HG03469 (cell line): ENCODE data around the gene NCS1.
A peak's percentile ranks its signal among the peaks of the same experiment; 100 is the strongest.
"Not testable (repeated sequence)": the region's sequence is repeated elsewhere in the genome, so short reads cannot be mapped to it uniquely, and the experiment has no call there.

Experiments used
- ATAC-seq: cut with Tn5 transposase; IDR thresholded peaks from one replicate; pipeline ENCODE4 v1.9.1; 2021; ENCODE audit warnings: mild to moderate bottlenecking, moderate library complexity, moderate number of reproducible peaks; ENCODE audit not compliant: unreplicated experiment

The NCS1 gene

DNA sequence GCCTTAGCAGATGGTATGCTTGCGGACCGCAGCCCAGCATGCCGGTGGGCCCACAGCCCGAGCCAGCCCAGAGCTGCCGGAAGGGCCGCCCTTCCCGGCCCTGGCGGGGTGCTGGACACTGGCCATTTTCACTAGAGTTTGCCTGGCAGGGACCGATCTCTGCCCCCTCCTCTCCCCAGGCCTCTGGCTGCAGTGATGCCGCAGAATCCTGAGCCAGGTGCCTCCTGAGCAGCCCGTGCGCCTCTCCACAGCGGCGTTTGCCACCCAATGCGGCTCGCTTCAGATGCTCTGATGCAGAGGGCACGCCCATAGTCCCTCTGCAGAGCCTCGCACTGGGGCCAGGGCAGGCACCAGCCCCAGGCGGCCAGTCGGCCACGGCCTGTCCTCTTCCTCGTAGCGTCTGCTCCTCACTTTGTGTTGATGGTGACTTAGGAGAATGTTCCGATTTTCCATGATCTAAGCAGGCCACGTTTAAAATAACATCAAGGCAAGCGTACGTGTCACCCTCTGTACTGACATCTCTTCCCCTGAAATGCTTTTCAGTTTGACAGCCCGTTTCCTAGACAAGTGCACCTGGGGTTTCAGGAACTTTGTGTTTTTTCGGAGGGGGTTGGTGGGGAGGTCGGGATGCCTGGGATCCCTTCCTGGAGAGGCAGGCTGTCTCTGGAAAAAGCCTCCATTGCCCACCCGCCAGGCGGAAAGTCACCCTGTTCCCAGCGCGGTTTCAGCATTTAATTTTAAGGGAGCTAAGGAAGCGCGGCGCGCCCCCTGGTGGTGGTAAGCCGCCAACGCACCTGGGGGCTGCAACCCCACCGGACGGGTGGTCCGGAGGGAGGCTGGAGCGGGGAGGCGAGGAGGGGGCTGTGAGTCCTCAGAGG, 63.6 kb downstream of the NCS1 start:
- ATAC-seq = no peak

DNA sequence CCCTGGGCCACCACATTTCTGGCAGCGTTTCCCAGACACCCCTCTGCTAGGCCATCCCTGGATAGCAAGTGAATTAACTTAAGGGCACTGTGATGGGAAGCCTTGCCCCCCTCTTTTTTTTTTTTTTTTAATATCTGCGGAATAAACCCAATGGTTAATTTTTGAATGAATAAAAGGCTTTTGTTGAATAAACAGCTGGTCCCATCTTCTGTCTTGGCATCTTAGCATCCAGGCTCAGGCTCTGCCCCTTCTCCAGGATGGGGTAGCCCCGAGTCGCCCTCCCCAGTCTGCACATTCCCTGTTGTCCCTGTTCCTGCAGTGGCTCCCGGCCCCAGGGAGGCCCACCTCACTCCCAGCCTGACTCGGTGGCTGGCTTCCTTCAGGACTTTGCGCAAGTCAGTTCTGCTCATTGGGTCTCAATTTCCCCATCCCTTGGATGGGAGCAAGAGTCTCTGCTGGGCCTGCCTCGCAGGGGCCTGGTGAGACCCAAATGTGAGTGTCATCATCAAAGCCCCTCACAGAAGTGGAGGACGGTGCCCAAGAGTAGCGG, 64.3 kb downstream of the NCS1 start:
- no peak for ATAC-seq

DNA sequence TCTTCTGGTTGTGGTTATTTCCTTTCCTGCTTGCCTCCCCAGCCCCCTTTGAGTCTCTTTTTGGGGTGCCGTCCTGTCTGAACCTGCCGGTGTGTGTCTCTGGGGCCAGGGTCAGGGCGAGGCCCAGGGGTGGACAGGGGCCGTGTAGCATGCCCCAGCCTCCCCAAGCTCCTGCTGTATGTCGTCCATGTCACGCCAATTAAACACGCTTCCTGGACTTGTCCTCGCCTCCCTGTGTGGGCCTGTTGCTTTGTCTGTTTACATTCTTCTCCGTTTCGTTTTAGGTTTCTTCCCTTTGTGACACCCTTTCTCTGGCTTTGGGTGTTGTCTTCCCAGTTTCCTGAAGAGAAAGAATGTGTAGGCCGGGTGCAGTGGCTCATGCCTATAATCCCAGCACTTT, 64.9 kb downstream of the NCS1 start:
- ATAC-seq = no peak

DNA sequence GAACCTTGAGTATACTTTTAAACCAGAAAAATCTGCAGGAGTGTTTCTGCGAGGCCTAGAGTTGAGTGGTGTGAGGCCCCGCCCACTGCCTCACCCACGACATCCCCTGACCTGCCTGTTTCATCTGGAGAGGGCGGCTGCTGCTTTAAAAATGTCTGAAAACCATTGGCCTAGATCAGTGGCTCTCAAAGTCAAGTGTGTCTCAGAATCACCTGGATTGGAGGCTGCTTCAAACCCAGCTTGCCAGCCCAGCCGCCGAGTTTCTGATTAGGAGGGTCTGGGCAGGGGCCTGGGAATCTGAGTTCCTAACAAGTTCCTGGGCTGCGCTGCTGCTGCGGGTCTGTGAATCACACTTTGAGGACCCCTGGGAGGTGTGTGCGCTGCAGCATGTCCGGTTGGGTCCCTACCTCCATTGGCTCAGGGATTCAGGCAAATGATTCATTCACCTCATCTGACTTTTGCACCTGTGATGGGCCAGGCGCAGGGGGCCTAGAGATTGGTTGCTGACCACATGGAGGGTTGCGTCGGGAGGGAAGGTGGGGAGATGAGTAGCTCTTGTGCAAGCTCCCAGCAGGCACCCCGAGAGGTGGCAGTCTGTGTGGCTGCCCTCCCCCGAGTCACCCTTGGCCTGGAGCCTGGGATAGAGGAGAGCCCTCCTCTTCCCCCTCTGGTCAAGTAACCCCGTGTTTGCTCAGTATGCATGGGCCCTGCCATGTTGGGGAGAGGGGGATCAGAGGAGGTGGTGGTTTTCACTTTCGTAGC, 65.7 kb downstream of the NCS1 start:
- no peak for ATAC-seq

DNA sequence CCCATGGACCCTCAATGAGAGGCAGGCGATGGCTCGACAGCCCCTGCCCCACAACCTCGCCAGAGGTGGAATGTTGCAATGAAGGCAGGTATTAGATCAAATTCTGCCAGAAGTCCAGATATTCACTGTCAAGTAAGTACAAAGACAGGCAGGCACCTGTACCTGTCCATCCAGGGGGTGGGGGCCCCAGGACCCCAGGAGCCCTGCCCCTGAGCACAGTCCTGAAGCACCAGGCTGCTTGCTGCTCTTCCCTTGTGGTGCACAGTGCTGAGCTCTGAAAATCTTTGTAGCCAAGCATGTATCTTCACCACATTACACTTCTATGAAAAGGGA, 67.1 kb downstream of the NCS1 start:
- no peak for ATAC-seq

DNA sequence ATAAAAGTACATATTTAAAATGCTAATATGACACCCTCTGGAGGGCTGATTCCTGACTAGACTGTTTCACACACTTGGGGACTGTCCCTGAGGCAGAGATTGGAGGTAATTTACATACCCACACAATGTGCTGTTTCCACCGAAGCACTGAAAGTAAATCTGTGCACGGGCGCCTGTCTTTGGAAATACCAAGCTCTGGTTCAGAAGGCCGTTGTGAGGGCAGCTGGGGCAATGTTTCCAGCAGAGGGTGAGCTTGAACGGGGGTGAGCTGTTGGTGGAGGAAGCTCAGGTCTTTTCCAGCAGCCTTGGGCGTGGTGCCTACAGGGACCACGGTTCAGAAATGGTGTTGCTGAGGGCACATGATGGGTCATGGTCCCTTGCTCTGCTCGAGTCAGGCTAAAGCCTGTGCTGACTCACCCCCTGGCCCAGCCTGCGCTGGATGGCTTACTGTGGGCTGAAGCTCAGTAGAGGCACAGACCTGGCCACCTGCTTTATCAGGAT, 67.6 kb downstream of the NCS1 start:
- ATAC-seq = peak; percentile 45

DNA sequence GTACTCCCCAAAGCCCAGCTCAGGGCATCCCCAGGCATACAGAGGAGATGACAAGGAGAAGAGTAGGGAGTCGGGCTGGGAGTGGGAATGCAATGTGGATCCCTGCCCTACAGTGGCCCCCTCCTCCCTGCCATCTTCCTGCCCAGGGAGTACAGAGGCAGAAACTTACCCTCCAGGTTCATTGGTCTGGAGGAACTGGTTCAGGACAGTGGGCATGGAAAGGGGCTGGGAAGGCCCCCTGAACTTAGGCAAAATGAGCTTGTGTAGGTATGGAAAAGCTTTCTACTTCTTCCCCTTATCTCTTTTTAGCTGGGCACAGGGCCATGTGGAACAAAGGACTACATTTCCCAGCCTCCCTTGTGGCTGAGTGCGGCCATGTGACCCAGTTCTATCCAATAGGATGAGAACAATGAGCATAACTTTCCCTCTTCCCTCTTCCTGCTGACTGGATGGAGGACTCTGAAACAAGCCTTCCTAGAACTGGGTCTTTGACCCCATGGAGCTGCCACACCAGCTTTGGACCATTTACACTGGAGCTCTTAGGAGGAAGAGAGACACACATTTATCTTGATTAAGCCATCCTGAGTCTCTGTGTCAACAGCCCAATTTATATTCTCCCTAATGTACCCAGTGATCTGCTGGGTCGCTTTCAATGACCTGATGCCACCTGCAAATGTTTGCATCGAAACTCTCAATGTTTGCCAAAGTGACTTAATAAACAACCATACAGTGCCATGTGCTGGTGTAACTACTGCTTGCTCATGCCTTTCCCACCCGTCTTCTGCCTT, 68.4 kb downstream of the NCS1 start:
- no peak for ATAC-seq

DNA sequence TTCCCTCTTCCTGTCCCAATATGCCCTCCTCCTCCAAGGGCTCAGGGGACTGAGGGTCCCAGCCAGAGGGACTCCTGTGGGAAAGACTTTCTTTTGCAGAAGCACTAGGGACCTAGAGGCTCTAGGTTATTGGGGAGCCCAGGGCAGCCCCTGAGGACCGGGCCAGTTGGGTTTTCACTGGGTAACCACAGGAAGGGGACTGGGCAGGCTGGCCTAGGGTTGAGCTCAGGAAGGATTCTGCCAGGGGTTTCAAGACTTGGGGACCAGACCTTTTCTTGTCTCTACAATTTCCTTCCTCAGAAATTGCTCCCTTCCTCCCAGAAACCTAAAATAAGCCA, 69.0 kb downstream of the NCS1 start:
- ATAC-seq = no peak

DNA sequence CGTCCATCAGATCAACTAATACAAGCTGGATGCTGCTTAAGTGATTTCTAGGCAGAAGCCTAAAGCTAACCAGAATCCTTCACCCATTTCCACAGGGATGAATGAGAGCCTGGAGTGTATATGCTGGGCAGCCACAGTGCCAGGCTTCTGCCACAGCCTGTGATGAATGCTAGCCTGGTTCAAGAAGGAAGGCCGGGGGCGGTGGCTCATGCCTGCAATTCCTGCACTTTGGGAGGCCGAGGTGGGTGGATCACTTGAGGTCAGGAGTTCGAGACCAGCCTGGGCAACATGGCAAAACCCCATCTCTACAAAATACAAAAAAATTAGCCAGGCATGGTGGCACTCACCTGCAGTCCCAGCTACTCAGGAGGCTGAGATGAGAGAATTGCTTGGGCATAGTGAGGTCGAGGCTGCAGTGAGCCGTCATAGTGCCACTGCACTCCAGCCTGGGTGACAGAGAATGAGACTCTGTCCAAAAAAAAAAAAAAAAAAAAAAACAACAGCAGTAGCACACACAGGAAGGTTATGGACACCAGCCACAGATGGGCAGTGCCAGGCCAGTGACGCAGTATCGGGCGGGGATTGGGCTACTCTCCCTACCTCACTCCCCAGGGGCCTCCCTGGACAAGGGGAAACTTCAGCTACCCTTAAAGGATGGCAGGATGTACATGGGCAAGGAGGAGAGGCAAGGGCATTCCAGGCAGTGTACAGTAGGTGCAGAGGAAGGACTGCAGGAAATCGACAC, 70.2 kb downstream of the NCS1 start:
- no peak for ATAC-seq

DNA sequence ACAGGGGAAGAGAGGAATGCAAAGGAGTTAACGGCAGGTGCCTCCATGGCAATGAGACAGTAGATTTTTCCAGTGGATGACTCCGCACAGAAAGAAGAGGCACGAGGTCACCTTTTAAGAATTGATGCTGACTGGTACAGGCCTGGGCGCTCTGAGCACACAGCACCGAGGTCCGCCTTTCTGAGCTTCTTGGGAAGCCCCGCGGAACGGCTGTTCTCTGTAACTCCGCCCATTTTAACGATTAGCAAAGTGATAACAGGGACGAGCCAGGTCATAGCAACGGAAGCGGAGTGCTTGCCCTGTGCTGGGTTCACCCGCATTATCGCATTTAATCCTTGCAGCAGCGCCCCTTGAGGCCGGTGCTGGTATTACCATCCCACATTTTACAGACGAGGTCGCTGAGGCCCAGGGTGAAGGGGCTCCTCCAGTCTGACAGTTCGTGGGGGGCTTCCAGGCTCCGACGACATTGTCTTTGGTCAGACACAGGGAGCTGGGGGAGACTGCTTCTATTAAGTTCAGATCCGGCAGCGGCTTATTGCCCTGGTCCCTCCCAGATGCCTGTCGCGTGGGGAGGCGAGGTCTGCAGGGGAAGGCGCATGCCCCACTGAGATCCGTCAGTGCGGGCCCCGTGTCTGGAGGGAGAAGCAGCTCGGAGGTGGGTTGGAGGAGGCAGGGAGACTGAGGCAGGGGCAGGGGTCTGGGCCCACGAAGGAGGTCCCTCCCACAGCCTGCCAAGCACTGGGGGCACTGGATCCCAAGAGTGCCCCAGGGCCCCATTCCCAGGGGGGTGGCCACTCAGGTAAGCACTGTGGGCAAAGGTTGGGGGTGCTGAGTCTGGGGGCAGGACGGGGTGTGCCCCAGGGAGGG, 71.0 kb downstream of the NCS1 start:
- no peak for ATAC-seq

DNA sequence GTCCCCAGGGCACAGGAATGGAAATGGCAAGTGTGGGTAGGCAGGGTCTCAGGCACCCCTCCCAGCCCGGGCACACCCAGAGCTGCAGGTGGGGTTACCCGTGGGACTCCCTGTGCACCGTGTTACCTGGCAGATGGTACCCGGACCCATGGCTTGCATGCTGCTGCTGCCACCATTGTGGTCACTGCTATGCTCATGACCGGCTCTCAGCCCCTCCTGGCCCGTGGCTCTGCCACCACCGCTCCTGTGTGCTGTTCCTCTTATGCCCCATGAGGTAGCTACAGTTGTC, 71.6 kb downstream of the NCS1 start:
- no peak for ATAC-seq

DNA sequence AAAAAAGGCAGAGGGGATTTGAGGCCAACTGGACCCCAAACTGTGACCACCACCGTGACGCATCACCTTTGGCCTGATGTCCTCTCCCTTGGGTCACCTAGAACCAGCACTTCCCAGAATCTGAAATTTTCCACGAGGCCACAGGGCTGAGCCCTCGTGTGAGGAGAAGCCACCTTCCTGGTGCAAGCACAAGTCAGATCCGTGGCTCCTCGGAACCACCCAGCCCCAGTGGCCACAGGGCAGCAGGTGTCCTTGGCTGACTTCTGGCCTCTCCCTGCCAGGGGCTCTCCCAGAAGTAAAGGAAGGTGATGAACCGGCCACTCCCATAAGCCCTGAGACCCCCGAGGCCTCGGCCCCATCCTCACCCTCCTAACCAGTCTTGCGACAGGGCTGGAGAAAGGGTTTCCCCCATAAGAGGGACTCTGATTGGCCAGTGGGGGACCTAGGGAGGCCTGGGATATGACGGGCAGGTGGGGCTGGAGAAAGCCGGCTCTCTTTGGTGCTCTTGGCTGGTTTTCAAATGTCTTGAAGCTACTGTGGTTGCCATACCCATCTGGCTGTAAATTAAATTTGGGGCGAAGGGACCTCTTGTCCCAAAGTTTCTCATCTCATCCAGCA, 72.5 kb downstream of the NCS1 start:
- ATAC-seq = no peak

DNA sequence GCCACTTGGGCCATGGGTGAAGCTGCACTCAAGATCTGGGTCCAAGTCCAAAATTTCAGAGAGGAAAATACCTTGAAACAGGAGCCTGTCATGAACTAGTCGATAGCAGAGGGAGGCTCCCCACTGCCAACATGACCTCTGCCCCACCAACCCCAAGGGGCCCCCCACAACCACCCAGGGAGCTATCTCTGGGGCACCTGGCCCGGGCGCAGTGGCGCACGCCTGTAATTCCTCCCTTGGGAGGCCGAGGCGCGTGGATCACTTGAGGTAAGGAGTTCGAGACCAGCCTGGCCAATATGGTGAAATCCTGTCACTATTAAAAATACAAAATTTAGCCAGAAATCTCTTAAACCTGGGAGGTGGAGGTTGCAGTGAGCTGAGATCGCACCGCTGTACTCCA, 73.3 kb downstream of the NCS1 start:
- ATAC-seq = no peak

DNA sequence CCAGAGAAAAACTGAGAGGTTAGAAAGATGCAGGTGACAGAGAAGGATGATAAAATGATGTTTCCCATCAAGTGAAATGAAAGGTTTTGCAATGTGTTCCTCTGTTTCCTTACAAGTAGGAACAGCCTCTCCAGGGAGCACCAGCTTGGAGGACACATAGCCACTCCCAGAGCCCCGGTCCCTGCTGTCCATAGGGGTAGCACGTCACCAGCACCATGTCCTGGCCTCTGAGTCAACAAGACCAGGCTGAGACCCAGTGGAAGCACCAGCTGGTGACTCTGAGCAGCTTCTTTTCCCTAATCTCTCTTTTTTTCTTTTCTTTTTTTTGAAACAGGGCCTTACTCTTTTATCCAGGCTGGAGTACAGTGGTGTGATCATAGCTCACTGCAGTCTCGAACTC, 73.9 kb downstream of the NCS1 start:
- ATAC-seq = no peak

DNA sequence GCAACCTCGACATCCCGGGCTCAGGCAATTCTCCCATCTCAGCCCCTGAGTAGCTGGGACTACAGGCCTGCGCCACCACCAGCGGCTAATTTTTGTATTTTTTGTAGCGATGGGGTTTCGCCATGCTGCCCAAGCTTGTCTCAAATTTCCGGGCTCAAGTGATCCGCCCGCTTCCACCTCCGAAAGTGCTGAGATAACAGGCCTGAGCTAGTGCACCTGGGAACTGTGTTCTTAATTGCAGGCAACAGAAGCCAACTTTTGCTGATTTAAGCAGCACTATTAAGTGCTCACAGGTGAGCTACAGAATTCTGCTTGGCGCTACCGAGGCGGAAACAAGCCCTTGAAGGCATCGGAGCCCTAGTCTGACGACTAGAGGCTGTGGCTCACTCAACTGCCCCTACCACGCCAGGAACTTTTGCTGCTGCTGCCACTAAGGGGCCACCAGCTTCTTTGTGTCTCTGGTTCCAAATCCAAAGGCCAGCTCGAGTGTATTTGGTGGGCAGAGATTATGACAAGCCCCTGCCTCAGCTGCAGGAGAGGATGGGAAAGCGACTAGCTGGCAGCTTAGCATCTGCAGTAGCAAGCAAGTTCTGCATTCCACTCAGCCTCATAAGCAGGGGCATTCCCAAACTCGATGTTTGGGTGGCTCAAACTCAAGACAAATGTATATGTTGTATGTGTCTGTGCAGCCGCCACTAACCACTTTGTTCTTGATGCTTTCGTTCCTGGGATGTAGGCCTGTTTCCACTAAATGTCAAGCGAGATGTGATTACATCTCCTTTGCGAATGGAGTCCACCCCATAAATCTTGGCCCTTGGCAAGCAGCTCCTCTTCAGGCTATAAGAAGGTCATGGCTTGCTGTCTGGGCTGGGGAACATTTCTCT, 82.8 kb downstream of the NCS1 start:
- ATAC-seq = no peak

DNA sequence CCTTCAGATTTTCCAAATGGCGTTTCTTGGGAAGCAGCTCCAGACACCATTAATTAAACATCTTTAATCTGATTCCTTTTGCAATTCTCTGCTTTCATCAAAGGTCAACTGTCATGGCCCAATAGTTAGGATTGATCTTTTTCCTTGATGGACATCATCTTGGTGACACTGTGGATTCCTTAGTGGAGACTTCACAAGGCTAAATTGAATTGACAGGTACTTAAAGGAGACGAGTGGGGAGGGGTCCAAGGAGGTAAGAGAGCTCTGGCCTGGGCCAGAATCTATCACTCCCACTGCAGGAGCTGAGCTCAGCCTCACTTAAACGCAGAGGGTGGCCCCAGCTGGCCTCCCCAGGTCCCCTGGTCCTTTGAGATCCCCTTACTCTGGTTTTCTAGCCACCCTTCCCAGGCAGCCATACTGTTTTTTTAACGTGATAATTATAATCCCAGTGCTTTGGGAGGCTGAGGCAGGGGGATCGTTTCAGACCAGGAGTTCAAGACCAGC, 83.5 kb downstream of the NCS1 start:
- ATAC-seq = no peak

DNA sequence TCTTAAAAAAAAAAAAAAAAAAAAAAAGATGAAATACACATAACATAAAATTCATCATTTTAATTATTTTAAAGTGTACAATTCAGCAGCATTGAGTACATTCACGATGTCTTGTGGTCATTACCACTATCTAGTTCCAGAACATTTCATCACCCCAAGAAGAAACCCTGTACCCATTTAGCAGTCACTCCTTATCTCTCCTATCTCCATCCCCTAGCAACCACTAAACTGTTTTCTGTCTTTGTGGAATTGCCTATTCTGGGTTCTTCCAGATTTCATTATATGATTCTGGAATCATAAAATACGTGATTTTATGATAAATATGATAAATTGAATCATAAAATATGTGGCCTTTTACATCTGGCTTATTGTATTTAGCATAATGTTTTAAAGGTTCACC, 84.4 kb downstream of the NCS1 start:
- ATAC-seq = no peak

DNA sequence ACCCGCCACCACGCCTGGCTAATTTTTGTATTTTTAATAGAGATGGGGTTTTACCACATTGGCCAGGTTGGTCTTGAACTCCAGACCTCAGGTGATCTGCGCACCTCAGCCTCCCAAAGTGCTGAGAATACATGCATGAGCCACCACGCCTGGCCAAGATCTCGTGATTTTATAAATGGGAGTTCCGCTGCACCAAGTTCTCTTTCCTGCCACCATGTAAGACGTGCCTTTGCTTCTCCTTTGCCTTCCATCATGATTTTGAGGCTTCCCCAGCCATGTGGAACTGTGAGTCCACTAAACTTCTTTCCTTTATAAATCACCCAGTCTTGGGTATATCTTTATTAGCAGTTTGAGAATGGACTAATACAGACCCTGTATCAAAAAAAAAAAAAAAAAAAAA, 85.9 kb downstream of the NCS1 start:
- not testable (repeated sequence) for ATAC-seq
